Astrocyte of the hippocampus (primary cell): ENCODE data around the gene KAT2B.

Experiments
- DNase-seq: peaks from one replicate; pipeline ENCODE4 v3.0.0; 2011; ENCODE audit warnings: low read depth, low spot score

The KAT2B gene

DNA sequence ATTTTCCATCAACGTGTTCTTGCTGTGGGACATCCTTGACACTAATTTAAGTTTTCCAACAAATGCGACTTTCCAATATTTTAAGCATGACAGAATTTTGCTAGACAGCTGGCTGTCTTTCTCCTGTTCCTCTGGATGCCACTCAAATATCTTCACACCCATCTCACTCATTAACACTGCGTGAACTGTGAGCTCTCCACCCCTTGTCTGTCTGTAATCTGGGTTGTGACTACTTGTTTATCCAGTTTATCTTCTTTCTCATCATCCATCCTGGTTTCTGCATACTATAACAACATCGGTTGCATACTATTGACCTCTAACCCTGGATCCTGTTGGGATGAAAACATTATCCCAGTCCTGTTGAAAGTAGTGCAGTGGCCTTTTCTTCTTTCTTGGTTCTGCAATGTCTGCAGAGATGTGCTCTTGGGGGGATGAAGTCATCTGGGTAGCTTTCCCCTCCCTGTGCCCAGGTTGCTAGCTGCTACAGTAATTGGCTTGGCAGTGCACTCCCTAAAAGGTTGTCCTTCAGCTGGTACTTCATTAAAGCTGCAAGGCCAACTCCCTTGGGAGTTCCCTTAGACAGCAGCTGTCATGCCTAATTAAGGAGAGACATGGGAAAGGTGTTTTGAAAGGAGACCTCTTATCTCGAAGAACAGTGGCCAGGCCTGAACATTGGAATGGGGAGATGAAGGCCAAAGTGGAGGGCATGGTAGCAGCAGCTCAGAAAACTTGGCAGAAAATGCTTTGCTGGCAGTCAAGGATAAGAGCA lies 24.7 kb downstream of the KAT2B start:
- no peak for DNase-seq

DNA sequence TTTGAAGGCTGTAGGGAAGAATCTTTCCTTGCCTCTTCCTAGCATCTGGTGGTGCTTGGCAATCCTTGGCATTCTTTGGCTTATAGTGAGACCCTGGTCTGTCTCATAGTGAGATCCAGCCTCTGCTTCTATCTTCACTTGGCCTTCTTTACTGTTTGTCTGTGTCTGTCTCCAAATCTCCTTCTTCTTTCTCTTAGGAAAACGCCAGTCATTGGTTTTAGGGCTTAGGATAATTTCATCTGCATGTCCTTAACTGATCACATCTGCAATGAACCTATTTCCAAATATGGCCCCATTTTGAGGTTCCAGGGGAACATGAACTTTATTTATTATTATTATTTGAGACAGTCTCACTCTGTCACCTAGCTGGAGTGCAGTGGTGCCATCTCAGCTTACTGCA lies 25.8 kb downstream of the KAT2B start:
- DNase-seq: no peak

DNA sequence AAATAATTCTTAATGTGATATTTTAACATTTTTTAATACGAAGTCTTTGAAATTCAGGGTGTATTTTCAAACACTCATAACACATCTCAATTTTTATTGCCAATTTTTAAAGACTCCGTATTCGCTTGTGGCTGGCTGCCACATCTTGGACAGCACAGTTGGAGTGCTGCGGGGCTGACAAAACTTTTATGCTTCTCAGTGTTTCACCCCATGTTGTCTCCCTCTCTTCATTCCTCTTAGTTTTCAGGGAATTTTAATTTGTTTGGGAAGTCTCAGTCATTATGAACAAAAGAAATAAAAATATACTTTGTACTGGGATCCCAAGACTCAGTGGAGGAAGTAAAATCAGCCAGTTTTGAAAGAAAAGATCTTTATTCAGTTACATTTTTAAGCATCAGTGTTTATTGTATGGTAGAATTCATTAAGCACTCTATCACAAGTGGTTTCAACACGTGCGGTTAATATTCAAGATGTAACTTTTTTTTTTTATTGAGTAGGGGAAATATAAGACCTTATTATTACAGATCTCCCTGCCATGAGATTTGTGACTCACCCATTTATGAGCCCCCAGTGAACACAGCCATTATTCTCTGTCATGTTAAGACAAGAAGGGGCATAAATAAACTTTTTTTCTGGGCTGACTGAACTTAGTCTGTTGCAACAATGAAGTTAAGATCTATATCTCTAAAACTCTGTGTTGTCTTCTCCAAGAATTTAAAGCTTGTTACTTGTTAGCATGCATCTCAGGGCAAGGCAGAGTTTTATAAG lies 26.8 kb downstream of the KAT2B start:
- no peak for DNase-seq

DNA sequence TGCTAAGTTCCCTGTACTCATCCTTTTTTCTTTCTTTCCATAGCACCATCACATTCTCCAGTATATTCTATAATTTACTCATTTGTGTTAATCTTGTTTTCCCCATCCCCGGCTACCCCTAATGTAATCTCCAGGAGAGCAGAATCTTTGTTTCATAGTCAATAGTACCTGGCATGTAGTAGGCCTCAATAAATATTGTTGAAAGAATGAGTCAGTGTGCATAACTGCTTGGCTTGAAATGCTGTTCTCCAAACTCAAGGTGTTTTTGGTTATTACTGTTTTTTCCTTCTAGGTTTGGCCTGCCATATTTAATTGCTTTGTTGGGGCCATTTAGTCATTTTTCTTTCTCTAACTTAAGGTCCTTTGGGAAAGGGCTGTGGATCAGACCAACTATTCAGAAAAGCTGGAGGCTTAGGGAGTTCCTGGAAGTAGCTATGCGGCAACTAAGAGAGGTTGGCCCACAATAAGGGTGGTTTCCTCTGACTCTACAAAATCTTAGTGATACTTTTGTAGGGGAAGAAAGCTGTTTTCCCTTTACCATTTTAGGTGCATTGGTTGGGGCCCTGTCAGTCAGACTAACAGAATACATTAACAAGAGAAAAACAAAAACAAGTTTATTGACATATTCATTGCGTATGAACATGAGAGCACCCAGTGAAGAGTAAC lies 28.4 kb downstream of the KAT2B start:
- DNase-seq: no peak

DNA sequence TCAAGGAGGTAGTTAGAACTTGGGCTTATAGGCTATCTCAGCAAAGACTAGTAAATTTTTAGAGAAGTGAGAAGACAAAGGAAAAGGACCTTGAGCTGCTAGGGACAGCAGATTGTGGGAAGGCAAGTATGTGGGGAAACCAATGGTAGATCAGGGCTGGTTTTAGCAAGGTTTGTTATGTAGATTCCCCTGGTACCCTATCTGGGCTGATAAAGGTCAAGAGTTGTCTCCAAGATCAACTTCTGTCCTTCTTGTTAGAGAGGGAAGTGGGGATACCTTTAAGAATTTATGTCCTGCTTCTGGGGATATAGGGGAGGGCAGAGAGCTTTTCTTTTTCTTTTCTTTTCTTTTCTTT lies 28.9 kb downstream of the KAT2B start:
- DNase-seq: no peak

DNA sequence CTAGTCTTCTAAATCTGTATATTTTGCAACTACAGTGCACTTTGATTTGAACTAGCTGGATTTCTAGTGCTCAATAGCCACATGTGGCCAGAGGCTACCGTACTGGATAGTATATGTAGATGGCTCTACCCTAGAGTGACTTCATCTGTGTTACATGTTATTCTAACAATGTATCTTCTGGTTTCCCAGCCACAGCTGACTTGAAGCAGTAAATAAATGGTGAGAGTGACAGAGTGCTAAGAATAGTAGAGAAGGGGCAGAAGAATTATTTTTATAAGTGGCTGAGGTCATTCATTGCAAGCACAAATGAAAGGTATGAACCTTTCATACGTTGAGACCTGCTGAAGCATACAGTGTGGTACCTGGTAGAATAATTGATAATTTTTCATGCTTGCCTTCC lies 30.9 kb downstream of the KAT2B start:
- DNase-seq: no peak

DNA sequence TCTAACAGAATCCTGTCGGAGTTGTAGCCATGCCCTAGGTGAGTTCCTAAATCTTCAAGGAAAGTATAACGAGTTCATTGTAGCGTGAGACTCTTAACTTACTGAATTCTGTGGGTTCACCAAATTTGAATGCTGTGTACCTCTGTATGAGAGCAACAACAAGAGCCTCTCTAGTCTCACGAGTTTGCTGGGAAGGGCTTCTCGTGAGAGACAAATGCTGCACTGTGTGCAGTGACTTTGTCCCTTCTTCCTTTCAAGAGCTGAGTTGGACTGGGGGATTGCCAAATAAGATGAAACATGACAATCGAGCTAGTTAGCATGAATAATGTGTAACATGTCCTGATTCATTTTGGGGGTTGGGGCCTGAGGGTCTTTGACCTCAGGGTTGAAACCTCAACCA lies 32.2 kb downstream of the KAT2B start:
- no peak for DNase-seq

DNA sequence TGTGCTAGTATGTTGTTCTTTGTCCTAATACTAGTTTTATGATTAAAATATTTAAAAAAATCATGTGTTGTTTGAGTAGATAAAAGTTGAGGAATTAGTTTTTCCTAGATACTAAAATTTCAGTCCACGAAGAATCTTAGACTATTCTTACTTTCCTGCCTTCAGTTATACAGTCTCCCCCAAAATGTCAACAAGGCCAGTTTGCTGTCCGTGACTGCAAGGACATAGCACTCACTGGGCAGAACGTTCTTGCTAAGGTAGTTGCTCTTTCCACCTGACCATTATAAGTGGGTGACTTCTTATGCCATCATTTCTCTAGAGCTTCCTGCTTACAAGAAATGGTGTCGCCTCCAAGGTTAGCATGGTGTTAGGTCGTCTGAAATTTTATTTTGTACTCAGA lies 32.8 kb downstream of the KAT2B start:
- no peak for DNase-seq

DNA sequence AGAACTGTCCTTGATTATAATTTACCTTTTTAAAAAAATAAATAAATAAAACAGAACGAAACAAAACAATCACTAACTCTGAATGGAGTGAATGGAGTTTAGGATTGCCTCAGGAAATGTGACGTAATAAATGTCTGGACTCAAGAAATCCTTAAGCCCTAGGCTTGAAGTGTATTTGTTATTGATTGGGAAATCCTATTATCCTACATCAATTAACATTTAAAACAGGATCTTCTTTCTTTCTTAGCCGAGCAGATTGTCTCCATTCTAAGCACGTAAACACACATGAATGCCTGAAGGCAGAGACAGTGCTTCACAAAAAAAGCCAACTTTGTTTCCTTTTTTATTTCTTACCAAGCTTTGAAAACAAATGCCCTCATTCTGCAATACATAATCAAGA lies 33.4 kb downstream of the KAT2B start:
- DNase-seq: no peak

DNA sequence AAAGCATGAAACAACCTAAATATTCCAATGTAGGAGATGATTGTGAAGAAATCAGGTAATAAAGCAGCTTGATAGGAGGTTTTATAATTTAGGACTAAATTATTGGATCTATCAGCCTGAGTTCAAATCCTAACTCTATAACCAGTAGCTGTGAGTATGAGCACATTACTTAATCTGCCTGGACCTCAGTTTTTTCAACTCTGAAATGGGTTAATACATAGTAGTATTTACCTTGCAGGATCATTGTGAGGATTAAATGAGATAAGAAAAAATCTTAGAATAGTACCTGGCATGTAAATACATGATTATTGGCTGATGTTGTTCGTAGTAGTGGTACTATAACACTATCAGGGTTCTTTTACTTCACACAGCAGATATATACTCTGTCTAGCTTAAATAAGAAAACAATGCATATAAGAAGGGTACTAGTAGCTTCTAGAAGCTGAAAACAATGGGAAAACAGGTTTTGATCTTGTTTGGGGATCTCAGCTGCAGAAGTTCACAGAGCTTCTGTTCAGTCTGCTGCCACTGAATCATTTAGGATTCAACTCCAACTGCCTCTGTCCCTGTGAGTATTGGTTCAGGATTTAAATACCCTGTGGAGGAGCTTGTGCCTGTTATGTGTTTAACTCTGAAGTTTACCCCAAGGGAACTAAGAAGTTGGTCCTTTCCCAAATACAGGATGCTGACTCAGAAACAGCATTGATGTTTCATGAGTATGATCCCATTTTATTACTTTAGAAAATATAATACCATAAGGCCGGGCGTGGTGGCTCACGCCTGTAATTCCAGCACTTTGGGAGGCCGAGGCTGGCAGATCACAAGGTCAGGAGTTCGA lies 34.2 kb downstream of the KAT2B start:
- no peak for DNase-seq

DNA sequence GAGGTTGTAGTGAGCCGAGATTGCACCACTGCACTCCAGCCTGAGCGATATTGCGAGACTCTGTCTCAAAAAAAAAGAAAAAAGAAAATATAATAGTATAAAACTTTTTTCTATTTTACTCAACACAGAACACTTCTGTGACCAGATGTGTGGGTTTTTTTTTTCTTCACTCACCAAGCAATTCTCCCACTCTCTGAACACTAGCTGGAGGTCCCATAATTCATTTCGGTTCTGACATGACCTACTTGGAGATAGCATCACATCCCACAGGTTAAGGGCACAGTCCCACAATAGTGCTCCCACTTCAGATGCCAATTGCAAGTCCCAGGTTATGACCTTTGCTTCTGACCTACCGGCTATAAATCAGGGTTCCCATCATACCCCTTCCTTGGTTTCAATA lies 35.0 kb downstream of the KAT2B start:
- no peak for DNase-seq

DNA sequence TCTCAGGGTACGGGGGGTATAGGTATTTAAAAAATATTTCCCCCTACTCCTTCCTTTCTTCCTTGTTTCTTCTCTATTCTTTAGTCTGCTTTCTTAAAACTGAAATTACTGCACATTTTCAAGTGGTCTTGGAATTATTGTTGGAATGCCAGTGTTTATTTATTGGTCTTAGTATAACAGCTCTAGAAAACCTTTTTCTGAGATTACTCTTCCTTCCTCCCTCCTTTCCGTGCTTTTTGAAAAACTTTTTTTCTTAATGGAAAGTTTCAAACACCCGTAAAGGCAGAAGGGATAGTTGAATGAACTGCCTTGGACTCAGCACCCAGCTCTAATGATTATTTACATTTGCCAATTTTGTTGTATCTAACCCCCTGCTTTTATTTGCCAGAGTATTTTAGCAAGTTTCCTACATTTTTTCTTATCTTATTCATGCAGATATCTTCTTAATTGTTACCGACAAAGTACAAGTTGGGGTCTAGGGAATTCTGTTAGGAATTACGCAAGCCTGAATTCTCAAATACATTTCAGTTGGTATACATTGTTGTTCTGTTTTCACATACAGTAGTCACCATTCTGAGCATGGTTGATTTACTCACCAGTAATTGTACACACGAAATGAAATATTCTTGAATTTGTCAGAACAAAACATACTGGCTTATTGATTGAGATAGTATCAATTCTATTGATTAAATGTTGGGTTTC lies 36.2 kb downstream of the KAT2B start:
- no peak for DNase-seq

DNA sequence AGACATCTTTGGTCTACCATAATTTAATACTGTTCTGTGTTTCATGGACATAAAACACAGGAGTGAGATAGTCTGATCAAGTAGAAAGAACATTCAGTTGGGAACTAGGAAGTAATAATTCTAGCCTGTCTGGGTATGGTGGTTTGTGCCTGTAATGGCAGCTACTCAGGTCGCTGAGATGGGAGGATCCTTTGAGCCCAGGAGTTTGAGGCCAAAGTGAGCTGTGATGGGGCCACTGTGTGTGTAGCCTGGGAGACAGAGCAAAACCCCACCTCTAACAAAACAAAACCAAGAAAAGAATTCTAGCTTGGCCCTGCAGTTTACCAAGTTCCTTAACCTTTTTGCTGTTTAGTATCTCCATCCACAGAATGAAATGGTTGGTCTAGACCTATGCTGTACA lies 36.8 kb downstream of the KAT2B start:
- DNase-seq: no peak

DNA sequence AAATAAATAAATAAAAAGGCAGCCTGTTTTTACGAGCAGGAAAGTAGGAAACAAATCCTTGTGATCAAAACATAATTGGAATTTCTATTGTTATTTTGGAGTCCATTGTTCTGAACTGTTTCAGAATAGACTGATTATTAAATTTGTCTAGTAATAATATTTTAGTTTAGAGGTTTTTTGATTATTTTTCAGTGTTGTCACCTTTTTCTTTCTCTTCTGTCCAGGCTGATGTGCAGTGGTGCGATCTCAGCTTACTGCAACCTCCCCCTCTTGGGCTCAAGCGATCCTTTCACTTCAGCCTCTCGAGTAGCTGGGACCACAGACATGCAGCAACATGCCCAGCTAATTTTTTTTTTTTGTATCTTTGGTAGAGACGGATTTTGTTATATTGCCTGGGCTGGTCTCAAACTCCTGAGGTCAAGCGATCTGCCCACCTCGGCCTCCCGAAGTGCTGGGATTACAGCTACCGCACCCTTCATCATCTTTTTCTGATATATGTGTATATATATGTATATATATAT lies 38.0 kb downstream of the KAT2B start:
- peak; percentile 37 for DNase-seq

DNA sequence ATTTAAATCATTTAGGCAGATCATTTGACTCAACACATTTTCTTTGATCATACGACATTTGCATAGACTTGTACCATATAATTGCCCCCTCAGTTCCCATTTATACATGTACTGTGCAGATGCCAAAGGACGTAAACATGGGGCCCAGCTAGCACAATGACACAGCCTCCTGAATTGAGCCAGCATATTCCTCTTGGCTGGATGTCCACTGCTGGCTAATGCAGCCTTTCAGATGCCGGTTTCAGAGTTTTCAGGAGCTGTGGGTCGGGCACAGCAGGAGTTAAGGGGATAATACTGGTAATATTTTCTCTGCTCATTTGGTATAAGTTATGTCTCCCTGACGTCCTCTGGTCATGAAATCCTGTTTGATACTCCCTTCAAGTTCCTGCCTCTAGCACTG lies 39.4 kb downstream of the KAT2B start:
- DNase-seq: no peak

DNA sequence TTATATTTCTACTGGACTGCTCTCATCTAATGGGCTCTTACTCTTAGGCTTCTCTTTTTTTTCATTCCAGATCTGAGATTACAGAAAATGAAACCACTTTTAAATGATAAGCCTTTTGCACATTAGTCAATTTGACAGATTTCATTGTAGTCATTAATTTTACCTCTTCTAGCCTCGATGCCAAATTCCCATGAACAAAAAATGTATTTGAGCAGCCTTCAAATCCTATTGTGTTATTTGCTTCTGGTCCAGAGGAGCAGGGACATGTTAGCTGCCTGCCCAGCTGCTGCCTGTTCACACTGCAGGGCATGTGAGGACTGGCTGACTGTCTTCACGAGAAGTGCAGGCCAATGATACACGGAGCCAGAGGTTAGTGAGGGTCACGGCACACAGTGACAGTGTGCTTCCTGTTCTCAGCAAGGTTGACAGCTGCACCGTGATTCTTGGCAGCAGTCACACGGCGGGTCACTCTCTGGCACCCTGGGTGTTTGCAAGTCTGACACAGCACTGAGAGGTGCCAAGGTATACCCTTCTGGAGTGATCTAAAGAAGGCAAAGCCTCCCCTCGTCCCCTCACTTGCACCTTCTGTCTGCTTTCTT lies 40.8 kb downstream of the KAT2B start:
- DNase-seq: peak; percentile 31

DNA sequence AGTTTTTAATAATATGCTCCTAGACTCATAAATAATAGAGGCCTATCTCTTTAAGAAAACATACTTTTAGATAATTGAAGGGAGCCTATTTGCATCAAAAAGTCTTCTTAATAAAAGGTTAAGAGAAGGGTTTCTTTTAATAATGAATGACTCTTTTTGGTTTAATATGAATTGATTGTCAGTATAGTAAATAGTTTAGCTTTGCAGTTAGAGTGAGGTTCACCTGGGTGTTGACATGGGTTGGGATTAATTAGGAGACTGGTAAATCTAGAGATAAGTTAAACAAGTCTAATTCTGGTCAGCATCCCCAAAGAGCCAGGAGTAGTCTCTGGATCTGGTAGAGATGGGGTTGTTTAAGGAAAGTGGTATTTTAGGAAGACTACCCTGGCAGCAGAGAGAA lies 43.0 kb downstream of the KAT2B start:
- DNase-seq: no peak

DNA sequence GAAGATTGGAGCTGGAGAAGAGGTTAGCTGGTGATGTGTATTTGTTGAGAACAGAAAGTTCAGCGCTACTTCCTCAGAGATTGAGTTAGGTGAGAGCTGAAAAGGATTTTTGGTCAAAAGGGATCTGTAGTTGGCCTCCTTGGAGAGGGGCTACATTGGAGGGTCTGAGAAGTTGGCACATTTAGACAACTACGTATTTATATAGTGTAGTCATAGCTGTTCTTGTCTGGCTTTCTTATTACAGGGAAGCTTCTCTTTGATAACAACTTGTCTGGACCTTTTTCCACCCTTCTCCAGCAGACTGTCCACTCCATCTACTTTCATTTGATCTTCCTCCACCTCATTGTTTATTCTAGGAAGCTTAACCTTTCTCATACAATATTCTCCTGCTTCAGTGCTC lies 43.7 kb downstream of the KAT2B start:
- DNase-seq: no peak

DNA sequence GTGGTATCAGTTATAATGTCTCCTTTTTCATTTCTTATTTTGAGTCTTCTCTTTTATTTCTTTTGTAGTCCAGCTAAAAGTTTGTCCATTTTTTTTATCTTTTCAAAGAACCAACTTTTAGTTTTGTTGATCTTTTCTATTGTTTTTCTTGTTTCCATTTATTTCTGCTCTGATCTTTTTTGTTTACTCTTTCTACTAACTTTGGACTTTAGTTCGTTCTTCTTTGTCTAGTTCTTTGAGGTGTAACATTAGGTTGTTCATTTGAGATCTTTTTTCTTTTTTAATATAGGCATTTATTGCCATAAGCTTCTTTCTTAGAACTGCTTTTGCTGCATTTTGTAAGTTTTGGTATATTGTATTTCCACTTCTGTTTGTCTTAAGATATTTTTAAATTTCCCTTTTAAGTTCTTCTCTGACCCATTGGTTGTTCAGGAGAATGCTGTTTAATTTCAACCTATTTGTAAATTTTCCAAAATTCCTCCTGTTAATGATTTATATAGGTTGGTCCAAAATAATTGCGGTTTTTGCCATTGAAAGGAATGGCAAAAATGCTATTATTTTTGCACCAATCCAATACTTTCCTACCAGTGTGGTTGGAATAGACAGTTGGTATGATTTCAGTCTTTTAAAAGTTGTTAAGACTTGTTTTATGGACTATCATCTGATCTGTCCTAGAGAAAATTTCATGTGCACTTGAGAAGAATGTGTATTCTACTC lies 51.2 kb downstream of the KAT2B start:
- no peak for DNase-seq

DNA sequence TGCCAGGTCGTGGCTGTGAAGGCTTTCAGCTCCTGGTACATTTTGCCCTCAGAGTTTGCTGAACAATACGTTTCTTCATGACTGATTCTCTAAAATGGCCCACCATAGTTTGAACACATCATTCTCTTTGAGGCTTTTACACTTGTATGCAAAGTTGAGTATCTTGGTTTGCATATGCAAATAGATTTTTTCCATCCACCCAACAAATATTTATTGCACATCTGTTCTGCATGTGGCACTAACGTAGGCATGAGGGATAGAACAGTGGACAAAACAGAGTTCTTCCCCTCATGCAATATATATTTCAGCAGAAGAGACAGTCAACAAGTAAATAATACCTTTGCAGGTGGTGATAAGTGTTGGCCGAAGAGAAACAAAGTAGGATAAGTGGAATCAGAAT lies 55.2 kb downstream of the KAT2B start:
- DNase-seq: no peak
